ENCODE results near the gene TRMT112. TPM values are rescaled to one million over a fixed set of nuclear protein-coding genes. Genes with fewer than 3 reads are reported as not detected.
A peak's percentile ranks its signal among the peaks of the same experiment; 100 is the strongest.

The TRMT112 gene
- total and polyA plus RNA-seq, 2 donors from 2014 or later, result 172 to 291 TPM

DNA sequence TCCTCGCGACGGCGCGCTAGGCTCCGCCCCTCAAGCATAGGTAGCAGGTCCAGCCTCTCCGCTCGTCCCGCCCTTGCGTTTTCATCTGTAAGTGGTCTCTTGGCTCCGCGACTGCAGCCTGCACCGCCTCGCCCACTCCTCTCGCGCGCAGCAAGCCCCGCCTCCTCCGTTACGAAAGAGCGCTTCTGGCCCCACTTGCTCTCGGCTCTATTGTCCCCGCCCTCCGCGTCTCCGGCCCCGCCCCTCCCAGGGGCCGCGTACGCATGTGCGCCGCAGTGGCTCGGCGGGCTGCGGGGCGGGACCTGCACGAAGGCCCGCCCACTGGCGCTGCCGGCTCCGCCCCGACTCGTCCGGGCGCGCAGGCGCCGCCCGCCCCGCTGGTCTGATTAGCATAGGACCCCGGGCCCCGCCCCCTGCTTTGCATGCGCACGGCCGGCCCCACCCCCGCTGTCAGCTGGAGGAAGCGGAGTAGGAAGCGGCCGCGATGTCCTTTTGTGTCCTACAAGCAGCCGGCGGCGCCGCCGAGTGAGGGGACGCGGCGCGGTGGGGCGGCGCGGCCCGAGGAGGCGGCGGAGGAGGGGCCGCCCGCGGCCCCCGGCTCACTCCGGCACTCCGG lies 12.2 kb downstream of the TRMT112 start, which contains the start of gene ESRRA:
ESRRA (plus strand) TSS at position 450 of the 616 bp plus-strand sequence. CDS start 1,656 bp downstream, outside the sequence.
- peak; percentile 99 to 100 (median 99) for DNase-seq
- intact Hi-C loops (cut with DNase I), result no loop called here

GRCh38 chr11:64304316-64305072 lies 12.9 kb downstream of the TRMT112 start:
- H3K36me3 ChIP-seq (ENCODE audit: control insufficient read depth in 2 of 3, insufficient read depth in 3 of 3, low read length in 3 of 3), result peaks cover 0 to 3% (median 0%) of the 10 kb centered on the region in 3 donors
- H3K9ac ChIP-seq (ENCODE audit: low read length in 3 of 3), result peak overlapping the region; percentile 31 to 77 (median 67)
- peaks cover 0 to 34% (median 7%) of the 10 kb centered on the region in 3 donors for H3K4me1 ChIP-seq (ENCODE audit: control insufficient read depth in 2 of 3, insufficient read depth in 2 of 3, low read depth in 1 of 3, low read length in 3 of 3)
- peak overlapping the region; percentile 98 to 99 for H3K27ac ChIP-seq (ENCODE audit: low read depth in 2 of 2, low read length in 2 of 2)
- DNase-seq (peak; percentile 93 to 96 (median 94)), FAIRE-seq (no peak)
- intact Hi-C loops (cut with DNase I), result loop anchor here (5.0 kb wide), 1 partner anchor 112 kb away; no protein-coding TSS in a partner anchor
- peaks cover 9% of the 10 kb centered on the region for H3K27me3 ChIP-seq (ENCODE audit: control insufficient read depth, insufficient read depth, low read length)
- H3K9me3 ChIP-seq (ENCODE audit: control insufficient read depth in 2 of 3, insufficient read depth in 1 of 3, low read length in 3 of 3), result no peaks in the 10 kb centered on the region
- TF ChIP-seq, protein P1, sequence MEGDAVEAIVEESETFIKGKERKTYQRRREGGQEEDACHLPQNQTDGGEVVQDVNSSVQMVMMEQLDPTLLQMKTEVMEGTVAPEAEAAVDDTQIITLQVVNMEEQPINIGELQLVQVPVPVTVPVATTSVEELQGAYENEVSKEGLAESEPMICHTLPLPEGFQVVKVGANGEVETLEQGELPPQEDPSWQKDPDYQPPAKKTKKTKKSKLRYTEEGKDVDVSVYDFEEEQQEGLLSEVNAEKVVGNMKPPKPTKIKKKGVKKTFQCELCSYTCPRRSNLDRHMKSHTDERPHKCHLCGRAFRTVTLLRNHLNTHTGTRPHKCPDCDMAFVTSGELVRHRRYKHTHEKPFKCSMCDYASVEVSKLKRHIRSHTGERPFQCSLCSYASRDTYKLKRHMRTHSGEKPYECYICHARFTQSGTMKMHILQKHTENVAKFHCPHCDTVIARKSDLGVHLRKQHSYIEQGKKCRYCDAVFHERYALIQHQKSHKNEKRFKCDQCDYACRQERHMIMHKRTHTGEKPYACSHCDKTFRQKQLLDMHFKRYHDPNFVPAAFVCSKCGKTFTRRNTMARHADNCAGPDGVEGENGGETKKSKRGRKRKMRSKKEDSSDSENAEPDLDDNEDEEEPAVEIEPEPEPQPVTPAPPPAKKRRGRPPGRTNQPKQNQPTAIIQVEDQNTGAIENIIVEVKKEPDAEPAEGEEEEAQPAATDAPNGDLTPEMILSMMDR (IDR thresholded peaks at IDR 0.05; ENCODE audit: borderline replicate concordance, extremely low read depth, insufficient read depth), result peak; percentile 83
- H3K4me3 ChIP-seq (ENCODE audit: low read length in 3 of 3), result peak overlapping the region; percentile 62 to 83 (median 77)

More for the DNA sequence above, 12.2 kb downstream of the TRMT112 start, which contains the start of gene ESRRA:
- TF ChIP-seq, protein P1 (IDR thresholded peaks at IDR 0.05; ENCODE audit: borderline replicate concordance, extremely low read depth, insufficient read depth), result no peak
- H3K36me3 ChIP-seq (ENCODE audit: control insufficient read depth in 2 of 3, insufficient read depth in 3 of 3, low read length in 3 of 3), result peaks cover 0 to 3% (median 0%) of the 10 kb centered on the region in 3 donors
- H3K27me3 ChIP-seq (ENCODE audit: control insufficient read depth, insufficient read depth, low read length), result peaks cover 7% of the 10 kb centered on the region
- H3K27ac ChIP-seq (ENCODE audit: low read depth in 2 of 2, low read length in 2 of 2), result peak within 1 kb of the TSS; percentile 98 to 99
- no peak for FAIRE-seq
- H3K4me3 ChIP-seq (ENCODE audit: low read length in 3 of 3), result peak within 1 kb of the TSS; percentile 69 to 95 (median 83)
- H3K9ac ChIP-seq (ENCODE audit: low read length in 3 of 3), result peak within 1 kb of the TSS; percentile 47 to 77 (median 73)
- no peaks in the 10 kb centered on the region for H3K9me3 ChIP-seq (ENCODE audit: control insufficient read depth in 2 of 3, insufficient read depth in 1 of 3, low read length in 3 of 3)
- peaks cover 0 to 28% (median 7%) of the 10 kb centered on the region in 3 donors for H3K4me1 ChIP-seq (ENCODE audit: control insufficient read depth in 2 of 3, insufficient read depth in 2 of 3, low read depth in 1 of 3, low read length in 3 of 3)

DNA sequence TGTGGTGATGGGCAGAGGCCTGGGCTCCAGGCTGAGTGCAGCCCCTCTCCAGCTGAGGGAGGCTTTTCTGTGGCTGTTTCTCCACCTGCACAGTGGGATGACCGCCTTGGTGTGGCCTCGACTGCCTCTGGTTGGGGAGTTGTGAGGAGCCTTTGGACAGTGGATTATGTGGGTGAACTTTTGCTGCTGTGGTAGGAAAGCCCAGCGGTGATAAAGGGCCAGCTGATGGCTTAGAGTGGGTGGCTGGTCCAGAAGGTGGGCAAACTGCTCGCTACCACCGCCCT lies 13.4 kb downstream of the TRMT112 start:
- H3K36me3 ChIP-seq (ENCODE audit: control insufficient read depth in 2 of 3, insufficient read depth in 3 of 3, low read length in 3 of 3), result peaks cover 0 to 3% (median 0%) of the 10 kb centered on the region in 3 donors
- intact Hi-C loops (cut with DNase I), result loop anchor here (5.0 kb wide), 1 partner anchor 112 kb away; no protein-coding TSS in a partner anchor
- H3K4me1 ChIP-seq (ENCODE audit: control insufficient read depth in 2 of 3, insufficient read depth in 2 of 3, low read depth in 1 of 3, low read length in 3 of 3), result peaks cover 0 to 34% (median 7%) of the 10 kb centered on the region in 3 donors
- peak overlapping the region; percentile 62 to 83 (median 77) for H3K4me3 ChIP-seq (ENCODE audit: low read length in 3 of 3)
- peak overlapping the region; percentile 98 to 99 for H3K27ac ChIP-seq (ENCODE audit: low read depth in 2 of 2, low read length in 2 of 2)
- DNase-seq (no peak), FAIRE-seq (no peak)
- H3K9me3 ChIP-seq (ENCODE audit: control insufficient read depth in 2 of 3, insufficient read depth in 1 of 3, low read length in 3 of 3), result no peaks in the 10 kb centered on the region
- H3K27me3 ChIP-seq (ENCODE audit: control insufficient read depth, insufficient read depth, low read length), result peaks cover 9% of the 10 kb centered on the region
- TF ChIP-seq, protein P1 (IDR thresholded peaks at IDR 0.05; ENCODE audit: borderline replicate concordance, extremely low read depth, insufficient read depth), result no peak
- H3K9ac ChIP-seq (ENCODE audit: low read length in 3 of 3), result peak overlapping the region; percentile 20 to 77 (median 31)

Data from kidney (tissue), 14 donors.